GM18519 (cell line): ENCODE data around the gene KLC1.
"Not testable (repeated sequence)": the region's sequence is repeated elsewhere in the genome, so short reads cannot be mapped to it uniquely, and the experiment has no call there.

Source experiments
- ATAC-seq: cut with Tn5 transposase; IDR thresholded peaks from one replicate; pipeline ENCODE4 v1.9.1; 2021; ENCODE audit warnings: mild to moderate bottlenecking, moderate library complexity; ENCODE audit not compliant: unreplicated experiment, low FRiP score

KLC1 gene

DNA sequence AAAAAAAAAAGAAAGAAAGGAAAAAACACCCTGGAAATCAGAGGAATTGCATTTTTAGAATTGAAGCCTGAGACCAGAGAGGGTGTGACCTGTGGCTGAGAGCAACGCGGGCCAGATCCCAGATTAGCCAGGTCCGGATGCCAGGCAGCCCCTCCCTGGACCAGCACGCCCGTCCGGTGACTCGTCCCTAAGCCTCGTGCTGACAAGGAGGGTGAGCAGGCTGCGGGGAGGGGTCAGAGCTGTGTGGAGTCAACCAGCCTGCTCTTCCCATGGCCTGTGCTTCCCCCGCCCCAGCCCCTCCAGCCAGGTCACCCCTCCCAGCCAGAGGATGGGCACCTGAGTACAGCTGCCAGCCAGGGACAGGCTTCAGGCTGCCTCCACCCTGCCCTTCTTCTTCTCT is 4.2 kb upstream of the KLC1 start:
- no peak for ATAC-seq

DNA sequence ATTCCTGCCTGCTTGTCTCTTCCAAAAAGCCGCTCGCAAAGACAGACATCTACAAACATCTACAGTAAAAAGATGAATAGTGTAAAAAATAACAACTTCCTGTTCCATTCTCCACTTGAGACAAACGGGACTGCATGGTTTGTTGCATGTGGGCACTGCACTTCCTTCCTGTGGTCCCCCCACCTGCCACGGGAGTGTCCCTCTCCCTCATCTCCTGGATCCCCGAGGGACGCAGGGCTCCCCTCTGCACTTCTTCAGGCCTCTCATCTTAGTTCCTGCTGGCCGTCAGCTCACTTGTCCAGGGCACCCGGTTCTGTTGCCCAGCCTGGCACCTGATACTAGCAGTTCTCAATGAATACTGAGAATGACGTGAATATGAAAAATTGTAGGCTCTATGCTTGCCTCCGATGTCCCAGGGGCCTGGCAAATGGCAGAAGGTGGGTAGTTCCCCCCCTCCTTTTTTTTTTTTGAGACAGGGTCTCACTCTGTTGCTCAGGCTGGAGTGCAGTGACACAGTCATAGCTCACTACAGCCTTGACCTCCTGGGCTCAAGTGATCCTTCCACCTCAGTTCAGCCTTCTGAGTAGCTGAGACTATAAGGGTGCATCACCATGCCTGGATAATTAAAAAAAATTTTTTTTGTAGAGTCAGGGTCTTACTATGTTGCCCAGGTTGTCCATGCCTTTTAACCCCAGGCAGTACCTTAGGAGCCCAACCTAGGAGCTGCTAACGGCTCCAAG is 3.5 kb upstream of the KLC1 start:
- no peak for ATAC-seq

DNA sequence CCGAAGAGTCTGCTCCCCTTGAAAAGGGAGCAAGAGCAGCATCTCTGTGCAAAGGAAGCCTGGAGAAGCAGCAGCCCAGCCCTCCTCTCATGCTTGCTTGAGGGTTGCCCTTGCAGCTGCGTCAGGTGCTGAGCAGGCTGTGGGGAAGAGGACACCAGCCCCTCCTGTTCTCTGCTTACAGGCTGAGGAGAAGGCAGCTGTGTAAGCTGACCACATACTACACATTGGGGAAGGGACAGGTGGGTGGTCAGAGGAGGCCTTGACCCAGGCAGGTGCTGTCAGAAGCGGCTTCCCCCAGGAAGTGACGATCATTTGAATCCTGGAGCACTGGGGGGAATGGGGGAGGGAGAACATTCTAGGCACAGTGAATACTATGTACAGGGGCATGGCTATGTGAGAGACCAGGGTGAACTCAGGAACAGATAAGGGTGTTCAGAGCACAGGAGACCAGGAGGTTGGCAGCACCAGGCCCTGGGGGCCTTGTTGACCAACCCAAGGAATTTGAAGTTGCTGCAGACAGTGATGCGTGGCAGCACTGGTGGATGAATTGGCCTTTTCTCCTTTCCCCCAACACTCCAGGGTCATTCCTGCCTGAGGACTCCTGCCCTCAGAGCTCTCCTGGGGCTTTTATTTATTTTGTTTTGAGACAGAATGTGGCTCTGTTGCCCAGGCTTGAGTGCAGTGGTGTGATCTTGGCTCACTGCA is 2.7 kb upstream of the KLC1 start:
- ATAC-seq = no peak

DNA sequence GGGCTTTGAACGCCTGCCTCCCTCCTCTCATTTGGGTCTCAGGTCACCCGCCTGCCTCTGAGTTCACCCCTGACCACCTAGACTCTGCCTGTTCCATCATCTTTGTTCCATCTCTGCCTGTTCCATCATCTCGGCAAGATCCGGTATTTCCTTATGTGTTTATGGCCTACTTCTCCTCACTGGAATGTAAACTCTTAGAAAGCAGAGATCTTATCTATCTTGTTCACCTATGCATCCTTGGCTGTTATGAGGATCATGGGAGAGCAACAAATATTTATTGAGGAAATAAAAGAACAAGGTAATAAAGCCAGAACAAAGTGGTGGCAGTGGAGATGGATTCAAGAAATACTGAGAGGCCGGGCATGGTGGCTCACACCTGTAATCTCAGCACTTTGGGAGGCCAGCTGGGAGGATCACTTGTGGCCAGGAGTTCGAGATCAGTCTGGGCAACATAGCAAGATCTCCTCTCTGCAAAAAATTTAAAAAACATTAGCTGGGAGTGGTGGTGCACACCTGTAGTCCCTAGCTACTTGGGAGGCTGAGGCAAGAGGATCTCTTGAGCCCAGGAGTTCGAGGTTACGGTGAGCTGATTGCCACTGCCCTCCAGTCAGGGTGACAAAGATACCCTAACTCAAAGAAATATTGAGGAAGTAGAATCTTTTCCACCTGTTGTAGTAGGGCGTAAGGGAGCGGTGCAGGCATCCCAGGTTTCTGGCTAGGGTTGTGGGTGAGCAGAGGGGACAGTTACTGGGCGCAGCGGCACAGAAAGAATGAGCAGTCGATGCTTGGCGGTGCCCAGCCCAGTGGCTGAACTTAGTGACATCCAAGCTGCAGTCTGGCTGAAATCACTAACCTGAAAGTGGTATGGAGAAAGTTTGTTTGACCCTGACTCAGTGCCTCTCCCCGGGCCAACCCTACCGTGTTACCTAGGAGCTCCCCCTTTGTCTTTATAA is 1.7 kb upstream of the KLC1 start:
- ATAC-seq = no peak

DNA sequence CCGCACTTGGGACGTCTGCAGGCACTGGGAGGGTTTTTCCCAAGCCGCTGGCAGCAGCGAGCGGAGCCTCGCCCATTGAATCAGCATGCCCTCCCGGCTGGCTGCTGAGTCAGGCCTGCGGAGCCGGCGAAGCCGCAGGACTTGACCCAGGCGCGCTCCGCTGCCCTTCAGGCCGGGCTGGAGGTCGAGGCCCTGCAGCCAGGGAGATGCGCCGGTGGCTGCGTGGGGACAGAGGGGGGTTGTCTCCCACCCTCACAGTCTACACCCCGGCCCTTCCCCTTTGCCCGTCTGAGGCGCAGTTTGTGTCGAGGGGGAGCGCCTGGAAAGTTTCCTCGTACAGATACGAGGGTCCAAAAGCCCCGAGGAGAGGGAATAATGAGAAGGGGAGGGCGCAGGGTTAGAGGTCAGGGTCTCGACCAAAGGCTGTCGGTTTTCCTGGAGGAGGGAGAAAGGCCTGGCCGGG is 759 bp upstream of the KLC1 start:
- ATAC-seq = no peak

DNA sequence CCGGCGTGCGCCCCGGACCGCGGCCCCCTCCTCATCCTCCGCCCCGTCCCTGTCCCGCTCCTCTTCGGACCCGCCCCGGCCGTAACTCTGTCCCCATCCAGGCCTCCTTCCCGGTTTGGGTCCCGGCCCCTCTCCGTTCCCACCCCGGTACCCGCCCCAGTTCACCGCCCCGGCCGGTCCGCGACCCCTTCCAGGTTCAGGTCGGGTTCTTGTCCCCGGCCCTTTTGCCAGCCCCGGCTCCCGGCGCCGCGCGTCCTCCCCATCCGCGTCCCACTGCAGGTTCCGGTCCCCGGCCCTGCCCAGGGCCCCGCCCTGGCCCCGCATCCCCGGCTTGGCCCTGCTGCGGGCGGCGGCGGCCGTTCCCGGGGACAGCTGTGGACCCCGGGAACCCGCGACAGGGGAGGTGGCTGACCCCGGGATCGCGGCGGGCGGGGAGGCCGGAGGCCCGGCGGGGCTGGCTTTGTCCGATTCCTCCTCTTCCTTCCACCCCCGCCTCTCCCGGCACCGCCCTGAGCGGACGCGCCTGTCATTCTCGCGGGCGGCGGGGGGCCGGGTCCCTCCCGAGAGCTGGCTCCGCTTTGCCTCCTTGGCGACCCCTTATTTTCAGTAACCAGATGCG is 601 bp downstream of the KLC1 start:
- no peak for ATAC-seq

DNA sequence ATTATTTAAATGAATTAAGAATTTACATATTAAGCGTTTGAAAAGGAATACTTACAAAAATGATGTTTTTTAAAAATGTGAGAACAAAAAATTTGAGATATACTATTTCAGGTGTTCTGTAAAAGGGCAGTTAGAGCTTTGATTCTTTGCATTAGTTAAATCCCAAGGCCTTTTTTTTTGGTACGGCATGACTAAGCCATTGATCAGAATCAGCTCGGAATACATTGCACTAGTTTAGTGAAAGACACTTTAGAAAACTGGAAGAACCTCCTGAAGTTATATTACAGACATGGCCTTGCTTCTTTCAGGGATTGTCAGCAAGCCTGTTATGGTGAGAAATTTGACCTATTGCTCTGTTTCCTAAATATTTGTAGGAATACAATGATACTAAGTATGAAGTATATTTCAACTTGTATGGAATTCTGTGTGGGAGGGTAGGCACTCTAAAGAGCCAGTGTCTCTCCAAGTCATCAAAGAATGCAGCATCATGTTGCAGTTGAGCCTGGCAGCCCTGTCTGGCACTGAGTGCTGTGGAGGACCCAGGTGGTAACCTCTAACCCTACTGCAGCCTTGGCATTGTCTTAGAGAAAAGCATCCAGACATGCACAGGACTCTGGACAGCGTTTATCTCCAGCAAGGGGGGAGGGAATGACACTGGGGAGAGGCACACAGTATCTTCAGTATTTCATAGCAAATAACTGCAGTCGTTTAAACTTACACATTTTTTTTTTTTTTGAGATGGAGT is 1.5 kb downstream of the KLC1 start:
- no peak for ATAC-seq

DNA sequence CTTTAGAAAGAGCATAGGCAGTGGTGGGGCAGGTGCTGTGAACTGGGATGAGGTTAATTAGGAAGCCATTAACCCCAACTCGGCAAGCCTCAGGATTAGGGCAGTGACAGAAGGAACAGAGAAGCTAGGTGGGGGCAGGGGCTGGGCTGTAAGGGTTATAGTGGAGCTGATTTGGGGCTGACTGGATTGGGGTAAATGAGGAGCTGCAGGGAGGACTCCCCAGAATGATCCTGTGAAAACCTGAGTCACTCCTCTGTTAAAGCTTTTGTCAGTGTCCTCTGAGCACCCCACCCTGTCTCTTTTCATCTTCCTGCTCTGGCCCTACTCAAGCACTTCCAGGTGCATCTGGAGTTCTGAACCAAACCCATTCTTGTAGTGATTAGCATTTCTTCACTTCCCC is 4.4 kb downstream of the KLC1 start:
- no peak for ATAC-seq

DNA sequence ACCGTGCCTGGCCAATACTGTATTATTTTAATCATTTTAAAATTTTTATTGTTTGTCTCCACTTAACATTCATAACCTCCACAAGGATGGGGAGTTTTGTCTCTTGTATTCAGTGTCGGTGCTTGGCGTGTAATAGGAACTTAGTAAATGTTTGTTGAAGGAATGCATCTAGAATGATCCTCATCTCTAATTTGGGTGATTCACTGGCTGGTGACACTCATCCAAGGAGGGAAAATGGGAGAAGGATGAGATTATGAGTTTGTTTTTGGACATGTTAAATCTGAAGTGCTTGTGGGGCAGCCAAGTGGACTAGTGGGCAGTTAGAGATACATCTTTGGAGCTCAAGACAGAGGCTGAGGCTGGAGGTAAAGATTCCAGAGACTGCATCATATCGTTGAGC is 5.1 kb downstream of the KLC1 start:
- no peak for ATAC-seq

DNA sequence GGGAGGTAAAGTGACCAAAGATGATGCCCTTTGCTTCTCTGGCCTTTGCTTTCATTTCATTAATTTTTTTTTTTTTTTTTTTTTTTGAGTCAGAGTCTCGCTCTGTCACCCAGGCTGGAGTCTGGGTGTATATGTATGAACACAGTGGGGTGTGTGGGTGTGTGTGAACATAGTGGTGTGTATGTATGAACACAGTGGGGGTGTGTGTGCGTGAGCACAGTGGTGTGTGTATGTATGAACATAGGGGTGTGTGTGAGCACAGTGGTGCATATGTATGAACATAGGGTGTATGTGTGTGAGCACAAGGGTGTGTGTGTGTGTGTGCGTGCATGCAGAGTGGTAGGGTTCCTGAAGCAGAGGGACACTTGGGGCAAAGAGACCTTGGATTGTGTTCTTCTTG is 9.6 kb downstream of the KLC1 start:
- ATAC-seq = no peak

DNA sequence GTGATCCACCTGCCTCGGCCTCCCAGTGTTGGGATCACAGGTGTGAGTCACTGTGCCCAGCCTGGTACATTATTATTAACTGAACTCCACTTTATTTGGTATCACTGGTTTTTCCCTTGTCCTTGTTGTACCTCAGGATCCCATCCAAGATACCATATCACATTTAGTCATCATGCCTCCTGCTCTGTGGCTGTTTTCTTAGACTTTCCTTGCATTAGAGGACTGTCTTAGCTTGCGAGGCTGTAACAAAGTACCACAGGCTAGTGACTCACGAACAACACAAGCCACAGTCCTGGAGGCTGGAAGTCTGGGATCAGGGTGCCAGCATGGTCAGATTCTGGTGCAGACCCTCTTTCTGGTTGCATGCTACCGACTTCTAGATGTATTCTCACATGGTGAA is 12.2 kb downstream of the KLC1 start:
- no peak for ATAC-seq

DNA sequence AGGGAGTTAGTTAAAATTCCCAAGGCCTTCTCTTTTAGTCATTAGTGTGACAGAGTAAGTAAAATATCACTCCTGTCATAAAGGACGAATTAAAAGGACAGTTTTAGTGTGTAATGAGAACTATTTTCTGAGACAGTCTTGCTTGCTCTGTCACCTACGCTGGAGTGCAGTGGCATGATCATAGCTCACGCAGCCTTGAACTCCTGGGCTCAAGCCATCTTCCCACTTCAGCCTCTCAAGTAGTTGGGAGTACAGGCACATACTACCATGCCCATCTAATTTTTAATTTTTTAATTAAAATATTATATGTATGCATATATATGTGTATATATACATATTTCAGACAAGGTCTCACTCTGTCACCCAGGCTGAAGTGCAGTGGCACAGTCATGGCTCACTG is 17.2 kb downstream of the KLC1 start:
- no peak for ATAC-seq

DNA sequence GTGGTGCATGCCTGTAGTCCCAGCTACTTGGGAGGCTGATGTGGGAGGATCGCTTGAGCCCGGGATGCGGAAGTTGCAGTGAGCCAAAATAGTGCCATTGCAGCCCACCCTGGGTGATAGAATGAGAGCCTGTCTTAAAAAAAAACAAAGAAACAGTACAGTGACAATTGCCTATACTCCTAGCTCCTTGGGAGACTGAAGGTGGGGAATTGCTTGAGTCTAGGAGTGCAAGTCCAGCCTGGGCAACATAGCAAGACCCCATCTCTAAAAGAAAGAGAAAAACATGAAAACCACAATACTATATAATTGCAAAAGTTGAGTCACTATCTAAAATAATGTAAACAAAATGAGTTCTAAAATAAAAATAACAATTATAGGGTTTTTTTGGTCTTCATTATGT is 20.0 kb downstream of the KLC1 start:
- ATAC-seq = no peak

DNA sequence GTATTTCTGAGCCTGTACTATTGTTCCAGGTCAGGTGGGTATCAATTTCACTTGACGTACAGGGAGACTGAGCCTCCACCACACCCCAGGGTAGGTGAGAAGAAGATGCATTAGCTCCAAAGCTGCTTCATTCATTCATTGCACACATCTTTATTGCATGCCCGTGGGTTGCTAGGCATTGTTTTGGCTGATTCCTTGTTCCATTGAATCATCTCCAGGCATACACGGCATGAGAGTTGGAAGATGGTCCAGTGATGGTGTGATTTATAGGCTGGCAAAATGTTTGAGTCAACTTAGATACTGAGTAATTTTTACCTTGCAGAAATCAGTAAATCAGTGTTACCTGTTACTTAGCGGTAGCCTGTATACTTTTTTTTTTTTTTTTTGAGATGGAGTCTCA is 21.2 kb downstream of the KLC1 start:
- ATAC-seq = no peak

DNA sequence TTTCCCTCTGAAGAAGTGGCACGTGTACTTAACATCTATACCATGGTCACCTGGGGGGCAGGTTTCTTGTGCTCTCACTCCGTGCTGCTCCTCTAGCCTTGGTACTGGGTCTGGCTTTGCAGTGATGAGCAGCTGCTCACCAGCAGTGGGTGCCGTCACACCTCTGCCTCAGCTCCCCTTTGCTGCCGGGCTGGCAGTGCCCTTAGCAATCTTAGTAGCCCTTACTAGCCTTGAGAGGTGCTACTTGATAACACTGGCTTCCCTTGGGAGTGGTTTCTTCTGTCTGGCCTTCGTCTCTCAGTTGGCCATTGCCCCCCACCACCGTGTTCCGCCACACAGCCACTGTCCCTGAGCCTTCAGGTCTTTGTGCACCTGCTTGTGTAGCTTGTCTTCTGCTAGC is 22.6 kb downstream of the KLC1 start:
- no peak for ATAC-seq

DNA sequence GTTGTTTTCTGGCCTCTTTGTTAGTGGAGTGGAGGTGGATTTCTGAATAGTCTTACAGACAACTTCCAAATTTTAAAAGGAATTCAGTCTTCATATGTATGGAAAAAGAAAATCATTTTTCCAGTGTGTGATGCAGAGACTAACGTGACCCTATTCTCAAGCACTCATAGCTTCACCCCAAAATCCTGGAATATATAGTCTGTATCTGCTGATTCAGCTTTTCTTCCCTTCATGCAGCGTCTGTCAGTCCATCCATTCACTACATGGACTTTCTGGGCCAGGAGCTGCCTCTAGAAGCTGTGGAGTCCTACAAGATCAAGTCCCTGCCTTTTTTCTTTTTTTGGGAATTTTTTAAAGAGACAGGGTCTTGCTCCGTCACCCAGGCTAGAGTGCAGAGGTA is 23.8 kb downstream of the KLC1 start:
- no peak for ATAC-seq

DNA sequence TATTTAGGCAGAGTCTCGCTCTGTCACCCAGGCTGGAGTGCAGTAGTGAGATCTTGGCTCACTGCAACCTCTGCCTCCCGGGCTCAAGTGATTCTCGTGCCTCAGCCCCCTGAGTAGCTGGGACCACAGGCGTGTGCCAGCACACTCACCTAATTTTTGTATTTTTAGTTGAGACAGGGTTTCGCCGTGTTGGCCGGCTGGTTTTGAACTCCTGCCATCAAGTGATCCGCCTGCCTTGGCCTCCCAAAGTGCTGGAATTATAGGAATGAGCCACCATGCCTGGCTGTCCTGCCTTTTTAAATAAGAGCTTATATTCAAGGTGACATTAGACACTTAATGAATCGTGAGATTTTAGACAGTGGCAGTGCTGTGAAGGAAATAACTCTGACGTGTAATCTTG is 24.3 kb downstream of the KLC1 start:
- not testable (repeated sequence) for ATAC-seq

DNA sequence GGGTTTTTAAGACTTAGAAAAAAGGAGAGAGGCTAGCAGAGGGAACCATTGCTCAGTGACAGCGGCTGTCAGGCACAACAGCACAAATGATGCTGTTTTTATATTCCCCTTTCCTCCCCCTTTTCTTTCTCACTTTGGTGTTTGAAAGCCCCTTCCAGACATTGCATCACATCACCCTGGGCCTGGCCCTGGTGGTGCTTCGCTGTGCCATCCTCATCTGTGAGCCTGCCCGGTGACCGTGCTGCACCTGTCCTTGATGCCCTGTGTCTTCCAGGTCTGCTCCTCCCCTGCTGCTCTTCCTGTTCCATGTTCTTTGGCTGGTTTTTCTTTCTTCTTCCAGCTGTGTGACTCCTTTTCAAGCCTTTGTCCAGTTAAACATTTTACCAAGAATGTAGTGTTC is 24.8 kb downstream of the KLC1 start:
- ATAC-seq = no peak

DNA sequence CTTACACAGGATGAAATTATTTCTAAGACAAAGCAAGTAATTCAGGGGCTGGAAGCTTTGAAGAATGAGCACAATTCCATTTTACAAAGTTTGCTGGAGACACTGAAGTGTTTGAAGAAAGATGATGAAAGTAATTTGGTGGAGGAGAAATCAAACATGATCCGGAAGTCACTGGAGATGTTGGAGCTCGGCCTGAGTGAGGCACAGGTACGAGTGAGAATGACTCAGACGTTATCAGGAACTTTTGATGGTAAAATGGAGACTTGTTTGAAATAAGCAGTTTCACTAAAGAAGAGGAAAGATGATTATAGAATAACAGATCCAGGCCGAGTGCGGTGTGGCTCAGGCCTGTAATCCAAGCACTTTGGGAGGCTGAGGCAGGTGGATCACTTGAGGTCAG is 25.6 kb downstream of the KLC1 start:
- no peak for ATAC-seq
